ENCODE data around the gene NUDT16L1. TPM values are rescaled to one million over a fixed set of nuclear protein-coding genes. Genes with fewer than 3 reads are reported as not detected.

NUDT16L1 gene
- total RNA-seq, 2 donors from 2014 or later = 50.7 to 80.1 TPM

GRCh38 chr16:4675864-4676786 lies 17.2 kb upstream of the NUDT16L1 start:
- intact Hi-C loops (cut with DNase I) = no loop called here
- no peak for TF ChIP-seq CTCF (IDR thresholded peaks at IDR 0.05)
- Histone ChIP-seq H3K4me1 (peaks cover 6% of the 10 kb centered on the region), H3K36me3 (no peaks in the 10 kb centered on the region), H3K9me3 (no peaks in the 10 kb centered on the region), H3K27me3 (no peaks in the 10 kb centered on the region), H3K27ac (no peak overlapping the region), H3K4me3 (no peak overlapping the region), H3K9ac (ENCODE audit: low read depth in 2 of 2, low read length in 2 of 2) (no peak overlapping the region)
- no peak for DNase-seq

- no peak overlapping the region for H3K27ac ChIP-seq
- H3K4me3 ChIP-seq = no peak overlapping the region
- intact Hi-C loops (cut with DNase I) = no loop called here
- no peak for TF ChIP-seq CTCF (IDR thresholded peaks at IDR 0.05)
- peak overlapping the region in 1 of 2 donors; percentile 19 for H3K9ac ChIP-seq (ENCODE audit: low read depth in 2 of 2, low read length in 2 of 2)
- H3K27me3 ChIP-seq = no peaks in the 10 kb centered on the region
- H3K36me3 ChIP-seq = no peaks in the 10 kb centered on the region
- no peaks in the 10 kb centered on the region for H3K9me3 ChIP-seq
- DNase-seq = no peak
- peaks cover 6% of the 10 kb centered on the region for H3K4me1 ChIP-seq
Observed at GRCh38 chr16:4676831-4677230, 16.5 kb upstream of the NUDT16L1 start.

GRCh38 chr16:4677390-4677789 lies 16.0 kb upstream of the NUDT16L1 start:
- no peak for DNase-seq
- Histone ChIP-seq H3K27me3 (no peaks in the 10 kb centered on the region), H3K36me3 (no peaks in the 10 kb centered on the region), H3K4me1 (peaks cover 6% of the 10 kb centered on the region), H3K9me3 (no peaks in the 10 kb centered on the region), H3K27ac (no peak overlapping the region), H3K4me3 (no peak overlapping the region), H3K9ac (ENCODE audit: low read depth in 2 of 2, low read length in 2 of 2) (no peak overlapping the region)
- no peak for TF ChIP-seq CTCF (IDR thresholded peaks at IDR 0.05)
- intact Hi-C loops (cut with DNase I) = no loop called here

- Histone ChIP-seq H3K27me3 (no peaks in the 10 kb centered on the region), H3K4me3 (no peak overlapping the region), H3K9ac (ENCODE audit: low read depth in 2 of 2, low read length in 2 of 2) (no peak overlapping the region), H3K36me3 (no peaks in the 10 kb centered on the region), H3K9me3 (no peaks in the 10 kb centered on the region), H3K27ac (no peak overlapping the region), H3K4me1 (peaks cover 6% of the 10 kb centered on the region)
- DNase-seq = no peak
- no peak for TF ChIP-seq CTCF (IDR thresholded peaks at IDR 0.05)
- intact Hi-C loops (cut with DNase I) = no loop called here
Observed at GRCh38 chr16:4677994-4678393, 15.4 kb upstream of the NUDT16L1 start.

GRCh38 chr16:4678596-4678995 lies 14.8 kb upstream of the NUDT16L1 start:
- peak overlapping the region in 1 of 2 donors; percentile 44 for H3K9ac ChIP-seq (ENCODE audit: low read depth in 2 of 2, low read length in 2 of 2)
- no peaks in the 10 kb centered on the region for H3K27me3 ChIP-seq
- TF ChIP-seq CTCF (IDR thresholded peaks at IDR 0.05) = no peak
- H3K36me3 ChIP-seq = no peaks in the 10 kb centered on the region
- H3K4me3 ChIP-seq = no peak overlapping the region
- no peaks in the 10 kb centered on the region for H3K9me3 ChIP-seq
- intact Hi-C loops (cut with DNase I) = no loop called here
- peaks cover 6% of the 10 kb centered on the region for H3K4me1 ChIP-seq
- H3K27ac ChIP-seq = peak overlapping the region; percentile 95
- no peak for DNase-seq
